Fibroblast of peridontal ligament (primary cell): ENCODE results near the gene CHTOP.
A peak's percentile ranks its signal among the peaks of the same experiment; 100 is the strongest.
"Not testable (repeated sequence)": the region's sequence is repeated elsewhere in the genome, so short reads cannot be mapped to it uniquely, and the experiment has no call there.

Experiments
- DNase-seq: peaks from one replicate; pipeline ENCODE4 v3.0.0-alpha.2; 2010; ENCODE audit errors: extremely low read depth

CHTOP gene

DNA sequence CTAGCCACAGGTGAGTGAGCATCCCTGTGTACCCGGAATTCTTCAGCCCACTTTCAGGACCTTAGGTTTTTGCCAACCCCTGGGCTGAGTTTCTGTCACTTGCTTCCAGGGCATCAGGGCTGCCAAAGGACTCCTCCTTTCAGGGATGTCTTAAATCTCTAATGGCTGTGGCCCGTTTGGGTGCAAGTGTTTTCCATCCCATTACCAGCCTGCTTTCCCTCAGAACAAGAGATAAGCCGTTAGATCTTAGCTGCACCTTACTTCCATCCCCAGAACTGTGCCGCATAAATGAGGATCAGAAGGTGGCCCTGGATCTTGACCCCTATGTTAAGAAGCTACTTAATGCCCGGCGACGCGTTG, 25.3 kb downstream of the CHTOP start:
- DNase-seq = no peak

DNA sequence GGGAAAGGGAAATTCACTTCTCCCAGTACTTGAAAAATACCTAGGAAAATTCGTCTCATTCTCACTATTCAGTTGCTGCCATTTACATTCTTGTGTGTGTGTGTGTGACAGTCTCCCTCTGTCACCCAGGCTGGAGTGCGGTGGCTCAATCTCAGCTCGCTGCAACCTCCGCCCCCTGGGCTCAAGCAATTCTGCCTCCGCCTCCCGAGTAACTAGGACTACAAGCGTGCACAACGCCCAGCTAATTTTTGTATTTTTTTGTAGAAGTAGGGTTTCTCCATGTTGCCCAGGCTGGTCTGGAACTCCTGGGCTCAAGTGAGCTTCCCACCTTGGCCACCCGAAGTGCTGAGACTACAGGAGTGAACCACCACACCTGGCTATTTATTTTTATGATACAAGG, 25.8 kb downstream of the CHTOP start:
- no peak for DNase-seq

DNA sequence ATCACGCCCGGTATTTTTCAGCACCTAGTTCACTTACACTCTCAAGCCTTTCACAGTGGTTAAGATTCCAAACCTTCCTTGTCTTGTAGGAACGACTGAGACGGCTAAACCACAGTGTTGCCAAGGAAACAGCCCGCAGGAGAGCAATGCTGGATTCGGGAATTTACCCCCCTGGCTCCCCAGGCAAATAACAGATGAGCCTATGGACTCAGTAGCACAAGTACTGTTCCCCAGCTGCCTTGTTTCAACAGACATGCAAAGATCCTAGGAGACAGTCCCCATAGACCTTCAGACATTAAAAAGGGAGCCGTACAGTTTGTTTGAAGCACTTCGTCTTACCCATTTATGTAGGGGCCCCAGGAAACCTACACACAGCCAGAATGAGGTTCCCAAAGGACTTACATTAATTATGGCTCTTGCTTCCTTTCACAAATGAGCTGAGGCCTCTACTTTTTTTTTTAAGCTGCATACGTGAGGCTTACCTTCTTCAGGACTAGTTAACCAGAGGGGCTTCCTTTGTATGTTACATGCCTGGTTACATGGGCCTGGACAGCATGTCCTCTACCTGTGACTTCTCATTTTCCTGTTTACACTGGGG, 27.3 kb downstream of the CHTOP start:
- DNase-seq = peak; percentile 33

DNA sequence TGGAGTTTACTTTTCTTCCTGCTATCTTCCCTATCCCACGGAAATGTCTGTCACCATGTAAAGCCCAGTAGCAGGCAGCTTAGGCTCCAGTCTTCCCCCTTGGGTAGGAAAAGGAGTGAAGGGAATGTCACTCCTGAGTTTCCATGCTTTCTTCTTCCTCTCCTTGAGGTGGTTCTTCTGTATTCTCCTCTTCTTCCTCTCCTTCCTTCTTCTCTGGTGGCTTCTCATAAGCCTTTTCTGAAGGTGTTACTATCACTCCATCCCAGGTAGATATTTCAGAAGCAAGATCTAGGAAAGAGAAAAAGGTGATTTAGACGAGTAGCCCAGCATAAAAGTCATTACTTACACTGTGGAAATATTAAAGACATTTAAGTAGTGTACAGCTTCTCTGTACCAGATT, 28.4 kb downstream of the CHTOP start:
- DNase-seq = no peak

DNA sequence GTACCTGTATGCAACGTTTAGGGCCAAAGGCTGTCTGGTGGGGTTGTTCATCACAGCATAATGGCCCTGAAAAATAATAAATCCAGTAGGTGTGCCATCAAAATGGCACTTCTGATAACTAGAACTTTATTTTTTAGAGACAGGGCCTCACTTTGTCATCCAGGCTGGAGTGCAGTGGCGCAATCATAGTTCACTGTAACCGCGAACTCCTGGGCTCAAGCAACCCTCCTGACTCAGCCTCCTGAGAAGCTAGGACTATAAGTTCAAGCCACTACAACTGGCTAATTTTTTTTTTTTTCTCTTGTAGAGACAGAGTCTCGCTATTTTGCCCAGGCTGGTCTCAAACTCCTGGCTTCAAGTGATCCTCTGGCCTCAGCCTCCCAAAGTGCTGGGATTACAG, 29.3 kb downstream of the CHTOP start:
- peak; percentile 49 for DNase-seq

DNA sequence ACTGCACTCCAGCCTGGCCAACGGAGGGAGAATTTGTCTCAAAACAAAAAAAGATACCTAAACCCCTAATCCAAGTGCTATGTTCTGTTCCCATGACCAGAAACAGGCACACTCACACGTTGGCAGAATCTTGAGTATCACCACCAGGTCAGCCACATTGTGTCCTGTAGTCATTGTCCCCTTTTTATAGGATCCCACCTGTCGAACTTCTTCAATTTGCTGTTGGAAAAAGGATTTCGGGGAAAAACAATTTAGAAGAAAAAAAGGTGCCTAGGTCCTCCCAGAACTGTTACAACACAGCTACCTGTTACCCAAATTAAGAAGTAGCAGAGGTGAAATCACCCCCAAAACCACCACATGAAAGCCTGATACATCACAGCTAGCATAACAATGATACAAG, 33.6 kb downstream of the CHTOP start:
- no peak for DNase-seq

DNA sequence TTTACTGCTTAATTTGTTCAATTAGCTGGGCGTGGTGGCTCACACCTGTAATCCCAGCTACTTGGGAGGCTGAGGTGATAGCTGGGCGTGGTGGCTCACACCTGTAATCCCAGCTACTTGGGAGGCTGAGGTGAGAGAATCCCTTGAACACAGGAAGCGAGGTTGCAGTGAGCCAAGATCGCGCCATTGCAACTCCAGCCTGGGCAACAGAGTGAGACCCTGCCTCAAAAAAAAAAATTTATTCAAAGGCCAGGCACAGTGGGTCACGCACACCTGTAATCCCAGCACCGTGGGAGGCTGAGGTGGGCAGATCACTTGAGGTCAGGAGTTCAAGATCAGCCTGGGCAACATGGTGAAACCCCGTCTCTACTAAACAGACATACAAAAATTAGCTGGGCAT, 34.8 kb downstream of the CHTOP start:
- not testable (repeated sequence) for DNase-seq

DNA sequence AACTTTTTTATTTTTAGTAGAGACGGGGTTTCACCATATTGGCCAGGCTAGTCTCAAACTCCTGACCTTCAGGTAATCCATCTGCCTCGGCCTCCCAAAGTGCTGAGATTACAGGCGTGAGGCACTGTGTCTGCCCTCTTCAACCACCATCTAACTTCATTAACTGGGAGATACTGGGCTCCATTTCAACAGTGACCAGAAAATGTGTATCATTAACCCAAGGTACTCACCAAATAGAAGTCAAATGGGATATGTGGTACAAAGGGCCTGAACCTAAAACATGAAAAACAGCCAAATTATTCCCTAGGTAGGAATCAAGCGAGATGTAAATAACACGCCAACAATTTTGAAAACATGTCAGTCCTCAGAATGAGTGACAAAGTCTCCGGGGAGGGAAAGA, 35.7 kb downstream of the CHTOP start:
- DNase-seq = no peak

DNA sequence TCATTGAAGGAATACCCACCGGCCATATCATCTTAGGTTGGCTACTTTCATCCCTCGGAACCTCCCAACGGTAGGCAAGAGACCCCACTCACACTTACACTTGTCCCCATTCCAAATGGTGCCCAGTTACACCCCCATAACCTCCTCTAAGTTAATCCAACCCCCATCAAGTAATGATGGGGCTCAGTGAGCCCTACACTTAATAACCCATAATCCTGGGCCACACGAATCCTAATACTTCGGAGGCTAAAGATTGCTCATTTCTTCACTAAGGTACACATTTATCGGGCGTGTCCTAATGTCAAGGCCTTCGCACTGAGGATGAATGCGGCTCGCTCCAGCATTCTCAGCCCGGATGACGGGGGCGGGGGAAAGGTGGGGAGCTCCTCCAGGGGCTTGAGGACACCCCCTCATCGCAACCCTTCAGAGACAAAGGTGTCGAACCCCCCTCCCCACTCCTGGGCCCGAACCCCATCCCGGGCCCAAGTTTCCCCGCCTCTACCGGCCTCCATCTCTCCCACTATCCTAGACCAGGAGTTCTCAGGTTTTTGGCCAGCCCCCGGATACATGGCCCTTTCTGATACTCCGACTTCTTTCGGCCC, 36.5 kb downstream of the CHTOP start:
- no peak for DNase-seq

DNA sequence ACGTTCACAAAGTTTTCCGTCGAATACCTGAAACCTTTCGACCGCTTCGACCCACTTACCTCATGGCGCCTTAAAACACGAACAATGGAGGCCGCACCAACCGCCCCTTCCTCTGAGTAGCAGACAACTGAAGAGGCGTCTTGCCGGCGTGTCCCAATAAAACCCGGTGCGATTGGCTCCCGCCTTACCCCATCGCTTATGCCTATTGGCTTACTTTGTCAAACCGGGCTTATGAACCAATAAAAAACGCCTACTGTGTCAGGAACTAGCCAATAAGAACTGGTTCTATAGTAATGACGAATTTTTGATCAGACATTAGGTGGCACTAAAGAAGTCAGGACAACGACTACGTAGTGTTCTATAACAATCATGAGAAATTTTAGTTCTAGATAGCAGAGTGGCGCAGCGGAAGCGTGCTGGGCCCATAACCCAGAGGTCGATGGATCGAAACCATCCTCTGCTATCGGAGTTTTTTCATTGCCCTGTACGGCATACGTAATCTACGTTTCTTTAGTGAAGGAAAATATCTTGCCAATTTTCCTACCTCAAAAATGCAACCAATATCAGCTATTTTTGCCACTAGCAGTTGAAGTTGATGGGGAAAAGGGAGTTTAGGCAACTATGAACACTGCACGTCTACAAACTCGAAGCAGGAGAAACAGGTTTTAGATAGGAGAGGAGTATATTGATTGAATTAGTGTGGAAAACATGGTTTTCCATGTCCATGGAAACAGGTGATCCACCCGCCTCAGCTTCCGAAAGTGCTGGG, 37.2 kb downstream of the CHTOP start, which contains the start of gene ILF2:
Gene ILF2 (minus strand): TSS at position 135 of the 769 bp plus-strand sequence. CDS start 71 bp downstream, at position 64.
- peak; percentile 100 for DNase-seq

DNA sequence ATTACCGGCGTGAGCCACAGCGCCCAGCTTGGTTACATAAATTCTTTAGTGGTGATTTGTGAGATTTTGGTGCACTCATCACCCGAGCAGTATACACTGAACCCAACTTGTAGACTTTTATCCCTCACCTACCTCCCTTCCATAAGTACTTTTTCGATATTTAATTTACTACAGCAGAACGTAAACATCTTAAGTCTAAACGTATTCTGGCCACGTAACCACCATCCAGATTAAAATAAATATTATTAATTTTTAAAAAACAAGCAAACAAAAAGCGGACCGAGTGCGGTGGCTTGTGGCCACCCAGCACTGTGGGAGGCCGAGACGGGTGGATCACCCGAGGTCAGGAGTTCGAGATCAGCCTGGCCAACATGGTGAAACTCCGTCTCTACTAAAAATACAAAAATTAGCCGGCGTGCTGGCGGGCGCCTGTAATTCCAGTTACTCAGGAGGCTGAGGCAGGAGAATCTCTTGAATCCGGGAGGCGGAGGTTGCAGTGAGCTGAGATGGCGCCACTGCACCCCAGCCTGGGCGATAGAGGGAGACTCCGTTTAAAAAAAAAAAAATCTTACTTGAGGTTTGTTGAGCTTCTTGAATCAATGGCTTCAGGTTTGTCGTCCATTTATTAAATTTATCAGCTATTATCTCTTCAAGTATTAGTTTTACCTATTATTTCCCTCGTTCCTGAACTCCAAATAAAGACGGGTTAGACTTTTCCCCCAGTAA, 37.9 kb downstream of the CHTOP start:
- not testable (repeated sequence) for DNase-seq

DNA sequence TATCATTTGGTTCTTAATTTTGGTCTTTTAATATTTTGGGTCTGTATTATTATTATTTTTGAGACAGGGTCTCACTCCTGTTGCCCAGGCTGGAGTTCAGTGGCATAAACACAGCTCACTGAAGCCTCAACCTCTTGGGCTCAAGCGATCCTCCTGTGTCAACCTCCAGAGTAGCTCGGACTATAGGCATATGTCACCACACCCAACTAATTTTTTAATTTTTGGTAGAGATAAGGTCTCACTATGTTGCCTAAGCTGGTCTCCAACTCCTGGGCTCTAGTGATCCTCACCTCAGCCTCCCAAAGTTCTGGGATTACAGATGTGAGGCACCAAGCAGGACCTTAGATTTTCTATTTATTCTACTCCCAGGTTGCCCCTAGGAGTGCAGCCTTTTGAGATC, 39.6 kb downstream of the CHTOP start:
- no peak for DNase-seq

DNA sequence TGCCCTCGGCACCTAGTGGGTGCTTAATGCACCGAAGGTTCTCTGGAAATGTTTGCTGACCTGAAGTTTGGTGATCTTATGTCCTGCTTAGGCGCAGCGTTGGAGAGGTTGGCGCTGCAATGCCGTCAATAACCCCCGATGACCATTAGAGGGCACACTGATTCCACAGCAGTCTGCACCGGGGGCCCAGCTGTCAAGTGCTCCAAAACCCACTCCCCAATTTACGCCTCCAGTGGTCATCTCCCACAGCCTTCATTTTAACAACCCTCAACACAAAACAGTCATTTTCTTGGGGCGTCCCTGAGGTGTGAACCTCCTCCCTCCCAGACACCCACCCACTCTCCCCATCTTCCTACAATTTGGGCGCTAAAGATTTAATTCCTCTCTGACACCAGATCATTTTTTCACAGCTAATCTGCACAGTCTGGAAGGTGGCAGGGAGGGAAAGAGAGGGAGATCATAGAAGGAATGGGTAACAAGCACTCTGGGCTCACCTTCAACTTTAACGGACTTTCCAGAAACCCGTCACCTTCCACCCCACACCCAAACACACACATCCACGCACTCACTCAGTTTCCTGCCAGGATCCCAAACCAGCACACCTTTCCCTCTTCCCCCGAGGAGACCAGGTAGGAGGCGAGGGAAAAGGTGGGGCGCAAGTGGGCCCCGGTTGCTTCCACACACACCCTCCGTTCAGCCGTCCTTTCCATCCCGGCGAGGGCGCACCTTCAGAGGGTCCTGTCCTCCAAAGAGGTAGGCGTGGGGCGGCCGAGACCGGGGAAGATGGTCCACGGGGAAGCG, 44.1 kb downstream of the CHTOP start:
- DNase-seq = peak; percentile 56

DNA sequence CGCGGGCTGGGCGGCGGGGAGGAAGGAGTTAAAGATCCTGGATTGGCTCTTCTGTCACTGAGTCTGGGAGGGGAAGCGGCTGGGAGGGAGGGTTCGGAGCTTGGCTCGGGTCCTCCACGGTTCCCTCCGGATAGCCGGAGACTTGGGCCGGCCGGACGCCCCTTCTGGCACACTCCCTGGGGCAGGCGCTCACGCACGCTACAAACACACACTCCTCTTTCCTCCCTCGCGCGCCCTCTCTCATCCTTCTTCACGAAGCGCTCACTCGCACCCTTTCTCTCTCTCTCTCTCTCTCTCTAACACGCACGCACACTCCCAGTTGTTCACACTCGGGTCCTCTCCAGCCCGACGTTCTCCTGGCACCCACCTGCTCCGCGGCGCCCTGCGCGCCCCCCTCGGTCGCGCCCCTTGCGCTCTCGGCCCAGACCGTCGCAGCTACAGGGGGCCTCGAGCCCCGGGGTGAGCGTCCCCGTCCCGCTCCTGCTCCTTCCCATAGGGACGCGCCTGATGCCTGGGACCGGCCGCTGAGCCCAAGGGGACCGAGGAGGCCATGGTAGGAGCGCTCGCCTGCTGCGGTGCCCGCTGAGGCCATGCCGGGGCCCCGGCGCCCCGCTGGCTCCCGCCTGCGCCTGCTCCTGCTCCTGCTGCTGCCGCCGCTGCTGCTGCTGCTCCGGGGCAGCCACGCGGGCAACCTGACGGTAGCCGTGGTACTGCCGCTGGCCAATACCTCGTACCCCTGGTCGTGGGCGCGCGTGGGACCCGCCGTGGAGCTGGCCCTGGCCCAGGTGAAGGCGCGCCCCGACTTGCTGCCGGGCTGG, 44.9 kb downstream of the CHTOP start, which contains the start of gene NPR1:
Gene NPR1 (plus strand): TSS at position 170 of the 818 bp plus-strand sequence. CDS start 421 bp downstream, at position 591.
- DNase-seq = peak; percentile 24

DNA sequence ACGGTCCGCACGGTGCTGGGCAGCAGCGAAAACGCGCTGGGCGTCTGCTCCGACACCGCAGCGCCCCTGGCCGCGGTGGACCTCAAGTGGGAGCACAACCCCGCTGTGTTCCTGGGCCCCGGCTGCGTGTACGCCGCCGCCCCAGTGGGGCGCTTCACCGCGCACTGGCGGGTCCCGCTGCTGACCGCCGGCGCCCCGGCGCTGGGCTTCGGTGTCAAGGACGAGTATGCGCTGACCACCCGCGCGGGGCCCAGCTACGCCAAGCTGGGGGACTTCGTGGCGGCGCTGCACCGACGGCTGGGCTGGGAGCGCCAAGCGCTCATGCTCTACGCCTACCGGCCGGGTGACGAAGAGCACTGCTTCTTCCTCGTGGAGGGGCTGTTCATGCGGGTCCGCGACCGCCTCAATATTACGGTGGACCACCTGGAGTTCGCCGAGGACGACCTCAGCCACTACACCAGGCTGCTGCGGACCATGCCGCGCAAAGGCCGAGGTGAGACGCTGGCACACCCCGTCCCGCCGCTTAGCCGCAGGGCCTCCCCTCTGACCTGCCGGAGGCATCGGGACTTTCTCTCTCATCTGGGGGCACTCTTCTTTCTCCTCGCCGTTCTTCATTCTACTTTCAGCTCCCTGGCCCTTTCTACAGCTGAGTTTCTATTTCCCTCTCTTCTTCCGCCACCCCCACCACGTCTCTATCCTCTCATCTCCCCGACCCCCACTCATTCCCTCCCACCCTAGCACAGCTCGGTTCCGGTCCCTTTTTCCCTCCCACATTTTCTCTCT, 45.7 kb downstream of the CHTOP start:
- DNase-seq = no peak

DNA sequence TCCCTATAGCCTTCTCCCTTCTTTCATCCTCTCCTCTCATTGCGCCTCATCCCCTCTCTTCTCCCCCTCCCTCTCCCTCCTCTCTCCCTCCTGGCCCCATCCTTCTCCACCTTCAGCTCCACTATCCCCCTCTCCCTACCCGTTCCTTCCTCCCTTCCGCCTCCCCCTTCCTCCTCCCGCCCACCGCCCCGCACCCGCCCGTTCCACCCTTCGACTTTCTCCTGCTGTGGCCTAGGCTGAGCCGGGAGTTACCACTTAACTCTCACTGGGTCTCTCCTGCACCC, 46.2 kb downstream of the CHTOP start:
- no peak for DNase-seq

DNA sequence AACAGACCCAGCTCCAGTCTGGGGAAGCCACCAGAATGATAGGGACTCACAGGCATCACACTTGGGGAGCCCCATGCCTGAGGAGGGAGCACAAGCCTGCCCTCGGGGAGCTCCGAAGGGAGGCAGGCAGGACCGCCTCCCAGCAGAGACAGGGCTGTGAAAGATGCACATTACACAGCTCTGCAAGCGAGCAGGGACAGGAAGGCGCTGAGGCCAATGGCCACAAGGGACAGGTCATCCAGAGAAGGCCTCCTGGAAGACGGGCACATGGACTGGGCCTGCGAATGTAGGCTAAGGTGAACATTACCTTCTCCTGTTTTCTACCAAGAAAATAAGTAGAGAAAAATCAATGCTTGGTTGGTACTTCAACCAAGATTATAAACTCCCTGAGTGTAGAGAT, 48.9 kb downstream of the CHTOP start:
- no peak for DNase-seq

DNA sequence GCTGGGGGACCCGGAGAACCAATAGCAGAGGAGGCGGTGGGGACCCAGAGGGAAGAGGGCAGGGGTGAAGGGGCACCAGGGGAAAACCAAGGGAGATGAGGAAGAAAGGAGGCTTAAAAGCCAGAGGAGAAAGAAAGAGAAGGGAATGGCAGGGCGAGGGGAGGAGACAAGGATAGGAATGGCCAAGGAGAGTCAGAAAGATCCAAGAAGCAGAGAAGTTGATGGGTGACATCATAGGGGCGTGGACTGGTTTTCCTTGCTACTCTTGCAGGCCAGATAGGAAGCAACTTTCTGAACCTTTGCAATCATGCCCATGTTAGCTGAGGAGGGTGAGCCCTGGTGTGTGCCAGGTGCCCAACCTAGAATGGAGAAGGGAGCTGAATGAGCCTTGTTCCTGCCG, 50.0 kb downstream of the CHTOP start:
- peak; percentile 31 for DNase-seq

DNA sequence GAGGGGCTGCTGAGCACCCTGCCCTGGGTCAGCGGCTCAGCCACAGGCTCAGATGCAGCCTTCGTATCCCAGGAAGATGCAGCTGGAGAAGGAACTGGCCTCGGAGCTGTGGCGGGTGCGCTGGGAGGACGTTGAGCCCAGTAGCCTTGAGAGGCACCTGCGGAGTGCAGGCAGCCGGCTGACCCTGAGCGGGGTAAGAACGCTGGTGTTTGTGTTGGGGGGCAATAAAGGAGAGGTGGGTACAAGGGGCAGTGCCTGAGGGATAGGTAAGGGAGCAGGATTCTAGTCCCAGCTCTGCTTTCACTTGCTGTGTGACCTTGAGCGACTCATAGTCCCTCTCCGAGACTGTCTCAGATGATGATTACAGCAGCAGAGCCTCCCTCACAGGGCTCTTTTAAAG, 51.0 kb downstream of the CHTOP start:
- DNase-seq = no peak
